HG02798 (cell line): ENCODE measurements around the gene AKAP7.

Experiments used
- ATAC-seq: cut with Tn5 transposase; IDR thresholded peaks from one replicate; pipeline ENCODE4 v1.9.1; 2021; ENCODE audit warnings: mild to moderate bottlenecking; ENCODE audit not compliant: unreplicated experiment, poor library complexity

AKAP7 gene

DNA sequence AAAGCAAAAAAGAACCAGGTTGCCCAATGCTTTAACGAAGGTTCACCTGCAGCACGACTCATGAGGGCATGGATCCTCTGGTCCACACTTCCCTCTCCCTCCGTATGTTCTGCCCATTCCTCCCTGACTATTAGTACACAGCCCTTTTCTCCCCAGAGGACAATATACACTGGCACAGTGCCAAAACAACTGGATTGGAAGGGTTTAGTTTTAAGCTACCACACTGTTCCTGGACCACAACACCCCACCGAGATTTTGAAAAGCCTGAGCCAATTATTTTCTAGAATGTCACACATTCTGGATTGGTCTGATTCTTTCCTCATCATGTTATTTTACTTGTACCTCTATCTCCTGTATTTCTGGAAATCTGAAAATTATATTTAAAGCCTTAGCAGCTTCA lies 2.9 kb upstream of the AKAP7 start:
- ATAC-seq, result no peak

DNA sequence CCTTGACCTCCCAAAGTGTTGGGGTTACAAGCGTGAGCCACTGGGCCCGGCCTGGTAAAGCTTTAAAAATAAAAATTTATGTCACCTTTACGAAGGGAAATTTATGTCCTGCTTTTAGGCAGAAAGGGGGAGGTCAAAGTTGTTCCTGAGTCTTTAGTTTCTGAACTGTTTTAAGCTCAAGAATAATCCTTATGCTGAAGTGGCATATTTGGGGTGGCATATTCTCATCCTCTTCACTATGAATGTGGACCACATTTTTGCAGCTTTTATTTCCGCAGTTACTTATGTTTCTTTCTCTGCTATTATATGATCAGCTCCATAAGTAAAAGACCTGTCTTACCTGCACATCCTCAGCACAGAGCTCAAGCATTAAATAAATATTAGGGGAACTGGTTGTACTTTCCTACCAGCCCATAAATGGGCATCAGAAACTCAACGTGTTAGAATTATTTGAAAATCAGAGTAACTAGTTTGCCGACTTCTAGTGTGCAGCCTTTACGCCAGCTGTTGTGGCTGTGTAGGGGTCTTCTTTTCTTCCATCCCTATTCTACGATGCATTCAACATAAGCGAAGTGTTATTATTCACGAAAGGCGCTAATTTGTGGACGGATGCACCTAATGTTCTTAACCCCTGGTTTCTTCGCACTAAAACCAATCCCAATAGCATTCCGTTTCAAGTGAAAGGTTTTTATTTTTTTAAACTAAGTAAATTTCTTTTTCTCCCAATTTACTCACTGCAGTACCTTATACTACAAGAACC lies 867 bp upstream of the AKAP7 start:
- ATAC-seq, result no peak

DNA sequence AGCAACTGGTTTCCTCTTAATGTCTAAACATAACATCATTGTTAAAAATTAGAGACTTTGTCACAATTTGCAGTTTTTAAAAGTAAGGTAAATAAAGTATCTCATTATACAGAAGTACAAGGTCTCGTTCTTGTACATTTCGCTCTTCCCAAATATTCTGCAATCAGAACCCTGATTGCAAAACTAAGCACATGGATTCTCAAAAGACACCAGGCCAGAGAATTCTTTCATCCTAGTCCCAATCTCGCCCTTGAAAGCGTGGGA lies 355 bp upstream of the AKAP7 start:
- no peak for ATAC-seq

DNA sequence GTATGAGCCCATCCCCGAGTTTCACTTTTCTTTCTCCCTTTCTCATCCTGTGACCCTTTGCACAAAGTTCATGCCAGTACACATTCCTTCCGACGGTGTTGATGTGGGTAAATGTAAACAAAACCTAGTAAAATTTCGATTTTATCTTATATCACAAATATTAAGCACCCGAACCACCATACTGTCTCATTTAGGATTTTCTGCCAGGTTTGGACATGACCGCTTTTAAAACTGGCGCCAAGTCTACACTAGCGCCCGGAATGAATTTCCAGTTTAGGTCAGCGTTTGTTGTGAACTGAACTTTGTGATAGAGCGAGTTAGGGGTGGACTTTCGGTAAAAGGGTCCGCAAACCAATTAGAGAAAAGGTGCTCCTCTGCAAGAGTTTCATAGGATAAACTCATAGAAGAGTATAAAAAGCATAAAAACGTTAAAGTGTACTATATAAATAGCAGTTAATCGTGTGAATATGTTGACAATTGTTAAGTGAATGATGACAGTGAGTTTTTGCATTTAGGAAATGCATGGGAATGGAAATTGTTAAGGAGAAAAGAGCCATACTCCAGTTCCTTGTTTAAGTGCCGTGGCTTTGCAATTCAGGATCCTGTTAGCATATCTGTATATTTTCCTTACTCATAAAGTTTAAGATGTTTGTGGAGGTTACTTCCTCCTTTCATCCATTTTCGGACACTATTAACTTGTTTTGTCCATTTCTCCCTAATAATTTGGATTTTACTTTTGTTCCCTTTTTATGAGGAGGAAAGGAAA lies 937 bp downstream of the AKAP7 start:
- no peak for ATAC-seq

DNA sequence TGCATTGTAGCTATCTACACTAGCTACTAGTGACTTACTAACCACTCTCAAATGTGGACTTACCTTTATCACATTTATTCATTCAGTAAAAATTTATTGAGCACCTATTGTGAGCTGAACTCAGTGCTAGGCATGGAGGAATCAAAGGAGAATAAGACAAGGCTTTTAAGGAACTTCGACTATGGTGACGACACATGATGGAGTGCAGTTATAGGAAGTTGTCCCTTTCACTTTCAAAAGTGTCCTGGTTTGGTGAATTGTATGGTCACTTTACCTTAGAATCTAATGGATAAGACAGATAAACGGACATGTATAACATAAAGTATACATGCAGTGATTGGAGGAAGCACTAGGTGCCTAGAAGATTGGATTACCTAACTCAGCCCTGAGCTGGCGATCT lies 4.3 kb downstream of the AKAP7 start:
- ATAC-seq, result no peak

DNA sequence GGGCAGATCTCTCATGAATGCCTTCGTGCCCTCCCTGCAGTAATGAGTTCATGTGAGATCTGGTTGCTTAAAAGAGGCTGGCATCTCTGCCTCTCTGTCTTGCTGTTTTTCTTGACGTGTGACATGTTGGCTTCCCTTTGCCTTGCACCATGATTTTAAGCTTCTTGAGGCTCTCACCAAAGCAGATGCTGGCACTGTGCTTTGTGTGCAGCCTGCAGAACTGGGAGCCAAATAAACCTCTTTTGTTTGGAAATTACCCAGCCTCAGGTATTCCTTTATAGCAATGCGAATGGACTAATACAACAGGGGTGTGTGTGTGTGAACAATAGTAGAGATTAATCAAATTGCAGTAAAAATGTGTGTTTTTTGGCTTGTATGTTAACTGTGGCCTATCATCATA lies 8.1 kb downstream of the AKAP7 start:
- ATAC-seq, result no peak

DNA sequence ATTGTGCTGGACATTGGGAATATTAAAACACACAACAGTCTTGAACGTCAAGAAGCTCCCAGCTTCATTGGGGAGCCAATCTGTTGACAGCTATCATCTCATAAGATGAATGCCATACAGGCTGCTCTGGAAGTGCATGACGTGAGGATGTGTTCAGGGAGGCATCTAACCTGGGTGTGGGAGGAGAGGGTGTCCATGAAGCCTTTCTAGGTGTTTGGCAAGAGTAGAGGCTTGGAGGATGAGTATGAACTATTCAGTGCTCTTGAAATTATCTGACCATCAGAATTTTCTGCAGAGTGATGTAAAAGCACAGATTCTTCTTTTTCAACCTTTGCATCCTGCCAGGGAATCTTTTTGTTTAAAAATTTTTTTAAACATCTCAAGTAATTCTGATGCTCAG lies 11.6 kb downstream of the AKAP7 start:
- ATAC-seq, result no peak

DNA sequence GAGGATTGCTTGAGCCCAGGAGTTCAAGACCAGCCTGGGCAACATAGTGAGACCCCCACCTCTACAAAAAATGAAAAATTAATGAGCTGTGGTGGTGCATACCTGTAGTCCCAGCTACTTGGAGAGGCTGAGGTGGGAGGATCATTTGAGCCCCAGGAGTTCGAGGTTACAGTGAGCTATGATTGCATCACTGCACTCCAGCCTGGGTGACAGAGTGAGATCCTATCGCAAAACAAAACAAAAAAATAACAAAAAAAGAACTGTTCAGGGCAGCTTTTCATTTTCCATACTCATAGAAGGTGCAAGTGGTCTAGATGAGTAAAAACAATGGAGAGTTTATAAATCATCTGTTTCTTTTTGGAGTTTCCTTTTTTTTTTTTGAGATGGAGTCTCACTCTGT lies 21.1 kb downstream of the AKAP7 start:
- no peak for ATAC-seq

DNA sequence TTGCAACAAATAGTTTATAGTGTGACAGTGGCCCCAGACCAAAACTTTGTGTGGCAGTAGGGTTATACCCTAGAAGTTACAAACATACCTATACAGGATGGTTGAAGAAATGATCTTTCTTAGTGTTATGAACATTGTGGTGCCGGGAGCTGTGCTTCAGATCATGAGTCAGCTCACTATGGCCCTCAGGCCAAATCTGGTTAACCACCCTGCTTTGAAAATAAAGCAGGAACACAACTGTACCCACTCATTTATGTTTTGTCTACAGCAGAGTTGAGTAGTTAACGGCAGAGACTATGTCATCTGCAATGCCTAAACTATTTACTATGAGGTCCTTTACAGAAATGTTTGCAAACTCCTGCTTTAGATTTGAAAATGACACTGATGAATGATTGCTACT lies 24.3 kb downstream of the AKAP7 start:
- ATAC-seq, result no peak

DNA sequence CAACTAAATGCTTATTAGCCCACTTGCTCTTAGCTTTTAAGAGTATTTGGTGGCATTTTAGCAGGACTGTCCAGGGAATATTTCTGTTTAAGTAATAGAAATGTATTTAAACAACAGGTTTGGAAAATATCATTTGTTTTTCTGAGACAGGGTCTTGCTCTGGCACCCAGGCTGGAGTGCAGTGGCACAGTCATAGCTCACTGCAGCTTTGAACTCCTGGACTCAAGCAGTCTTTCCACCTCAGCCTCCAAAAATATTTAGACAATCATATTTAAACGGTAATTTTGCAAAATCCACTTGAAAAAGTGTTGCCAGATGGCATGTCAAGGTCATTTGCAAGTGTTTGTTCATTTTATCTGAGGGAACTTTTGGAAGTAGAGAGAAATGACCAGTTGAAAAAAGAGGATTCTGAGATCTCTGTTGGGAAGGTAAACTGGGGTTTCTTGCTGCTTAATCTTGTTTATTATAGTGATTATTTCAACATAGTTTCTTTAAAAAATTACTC lies 25.0 kb downstream of the AKAP7 start:
- ATAC-seq, result no peak

DNA sequence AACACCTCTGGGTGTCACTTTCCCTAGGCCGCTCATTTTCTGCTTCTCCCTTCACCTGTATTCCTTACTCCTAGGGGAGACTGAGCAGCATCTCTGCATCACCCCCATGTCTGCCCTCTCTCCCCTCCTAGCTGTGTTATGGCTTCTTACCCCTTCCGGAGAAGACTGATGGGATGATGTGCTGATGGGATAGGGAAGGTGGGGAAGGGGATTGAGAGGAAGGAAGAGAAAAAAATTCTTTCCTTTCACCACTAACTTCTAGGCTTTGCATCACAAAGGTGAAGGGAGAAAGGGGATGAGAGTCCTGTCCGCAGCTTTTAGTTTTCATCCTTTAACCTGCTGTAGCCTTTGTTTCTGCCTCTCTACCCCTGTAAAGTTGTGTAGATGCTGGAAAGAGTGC lies 26.7 kb downstream of the AKAP7 start:
- no peak for ATAC-seq

DNA sequence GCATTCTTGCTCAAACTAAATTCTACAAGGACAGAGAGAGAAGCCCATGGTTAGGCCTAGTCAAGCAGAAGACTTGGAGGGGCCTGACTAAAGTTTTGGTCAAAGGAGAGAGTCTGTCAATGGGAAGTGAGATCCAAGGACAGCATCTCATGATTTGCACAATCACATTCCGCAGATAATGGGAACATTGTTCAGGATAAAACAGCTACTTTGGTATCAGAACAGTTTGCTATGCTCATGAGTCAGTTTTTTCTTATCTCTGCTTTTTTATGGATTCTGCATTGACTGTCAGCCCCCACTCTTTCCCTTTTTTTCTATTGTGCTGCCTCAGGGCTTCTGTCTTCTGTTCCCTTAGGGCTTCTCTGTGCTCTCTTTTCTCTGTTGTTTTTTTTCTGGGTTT lies 28.6 kb downstream of the AKAP7 start:
- ATAC-seq, result no peak

DNA sequence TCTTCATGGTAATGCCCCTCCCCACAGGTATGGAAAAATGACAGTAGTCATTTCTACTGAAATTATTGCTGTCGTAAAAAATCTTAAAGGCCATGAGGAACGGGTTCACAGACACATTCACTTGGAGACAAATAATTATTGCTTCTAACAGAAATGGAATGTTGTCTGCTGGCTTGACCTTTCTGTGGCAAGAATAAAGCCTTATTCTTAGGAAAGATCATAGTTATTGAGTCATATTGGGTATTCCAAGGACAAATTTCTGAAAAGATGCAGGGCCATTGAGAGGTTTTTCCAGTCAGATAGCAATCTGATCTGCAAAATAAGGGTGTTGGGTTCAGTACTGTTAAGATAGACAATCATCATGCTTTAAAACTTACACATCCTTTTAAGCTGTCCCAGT lies 29.2 kb downstream of the AKAP7 start:
- ATAC-seq, result no peak

DNA sequence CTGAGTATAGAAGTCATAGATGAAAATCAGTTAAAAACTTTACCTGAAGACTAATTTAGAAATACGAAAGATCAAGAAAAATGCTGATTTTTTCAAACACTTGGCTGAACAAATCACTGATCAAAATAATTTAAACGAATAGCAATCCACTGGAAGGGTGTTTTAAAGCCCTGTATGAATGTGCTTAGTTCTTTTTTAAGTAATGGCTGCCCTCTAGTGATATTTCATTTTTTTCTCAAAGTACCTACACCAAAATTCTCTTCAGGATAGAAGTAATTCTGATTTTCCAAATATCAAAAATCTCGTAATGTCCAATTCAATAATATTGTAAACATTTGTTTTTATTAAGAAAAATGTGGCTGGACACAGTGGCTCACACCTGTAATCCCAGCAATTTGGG lies 32.5 kb downstream of the AKAP7 start:
- ATAC-seq, result no peak

DNA sequence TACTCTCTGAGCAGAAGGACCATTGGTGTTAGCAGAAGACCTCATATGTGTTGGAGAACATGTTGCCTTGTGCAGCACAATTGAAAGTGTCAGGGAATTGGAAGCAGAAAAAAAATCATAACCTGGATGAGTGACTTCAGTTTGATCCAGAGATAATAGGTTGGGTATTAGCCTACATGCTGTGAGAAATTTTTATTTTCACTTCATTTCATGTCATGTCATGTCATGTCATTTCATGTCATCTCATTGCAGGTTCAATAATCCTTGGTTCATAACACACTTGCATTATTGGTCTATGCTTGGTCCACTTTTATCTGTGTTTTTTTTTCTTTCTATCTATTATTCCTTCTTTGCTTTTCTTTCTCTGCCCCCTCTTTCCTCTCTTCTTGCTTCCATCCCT lies 34.3 kb downstream of the AKAP7 start:
- no peak for ATAC-seq

DNA sequence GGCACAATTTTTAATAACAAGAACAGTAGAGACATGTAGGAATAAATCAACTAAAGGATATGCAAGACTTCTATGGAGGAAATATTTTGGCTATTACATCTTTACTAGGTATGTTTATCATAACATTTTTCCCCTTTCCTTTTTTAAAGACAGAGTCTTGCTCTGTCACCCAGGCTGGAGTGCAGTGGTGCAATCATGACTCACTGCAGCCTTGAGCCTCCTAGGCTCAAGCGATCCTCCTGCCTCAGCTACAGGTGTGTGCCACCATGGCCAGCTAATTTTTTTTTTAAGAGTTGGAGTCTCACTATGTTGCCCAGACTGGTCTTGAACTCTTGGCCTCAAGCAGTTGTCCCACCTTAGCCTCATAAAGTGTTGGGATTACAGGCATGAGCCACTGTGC lies 37.0 kb downstream of the AKAP7 start:
- no peak for ATAC-seq

DNA sequence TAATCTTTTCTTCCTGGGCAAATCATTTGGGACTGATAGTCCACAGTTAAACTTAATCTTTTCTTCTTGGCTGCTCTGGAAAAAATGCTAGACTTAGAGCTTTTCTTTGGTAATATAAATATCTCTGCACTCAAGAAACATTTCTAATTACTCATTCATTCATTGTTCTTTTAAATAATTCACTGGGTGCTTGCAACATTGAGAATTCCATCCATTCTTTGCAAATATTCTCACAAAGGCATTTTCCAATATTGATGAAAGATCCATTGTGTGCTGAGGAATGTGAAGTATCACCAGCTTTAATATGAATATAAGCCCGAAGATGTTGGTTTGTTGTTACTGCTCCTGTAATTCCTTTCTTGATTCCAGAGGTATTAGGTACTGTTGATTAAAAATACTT lies 38.4 kb downstream of the AKAP7 start:
- no peak for ATAC-seq

DNA sequence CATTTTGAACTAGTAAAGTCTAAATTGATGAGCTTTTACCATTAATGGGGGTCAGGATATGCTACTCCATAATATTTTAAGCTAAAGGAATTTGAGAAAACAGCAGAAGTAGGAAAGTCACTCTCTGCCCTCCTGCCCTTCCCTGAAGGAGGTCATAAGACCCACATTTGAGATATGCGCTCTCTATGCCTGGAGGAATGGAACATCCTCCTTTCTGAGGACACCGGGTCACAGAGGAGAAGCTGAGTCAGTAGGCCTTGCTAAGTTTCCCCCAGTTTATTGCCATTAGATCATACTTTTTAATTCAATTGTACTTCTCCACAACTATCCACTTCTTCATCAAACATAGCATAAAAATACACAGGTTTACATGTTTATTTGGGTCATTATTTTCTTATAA lies 40.3 kb downstream of the AKAP7 start:
- no peak for ATAC-seq

DNA sequence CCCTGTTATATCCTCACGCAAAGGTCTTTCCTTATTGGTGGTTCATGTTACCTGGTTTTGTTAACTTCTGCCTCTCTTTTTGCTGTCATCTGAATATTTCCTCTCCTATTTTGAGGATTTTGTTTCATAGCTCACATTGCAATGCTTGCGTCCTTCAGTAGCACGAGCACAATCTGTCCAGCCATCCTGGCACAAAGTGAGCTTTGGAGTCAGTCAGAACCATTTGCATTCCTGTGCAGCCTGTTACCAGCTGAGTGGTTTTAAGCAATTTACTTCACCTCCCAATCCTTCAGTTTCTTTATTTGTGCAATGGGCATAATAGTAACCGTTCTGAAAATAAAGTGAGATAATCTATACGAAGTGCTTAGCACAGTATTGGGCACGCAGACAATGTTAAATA lies 42.7 kb downstream of the AKAP7 start:
- ATAC-seq, result no peak

DNA sequence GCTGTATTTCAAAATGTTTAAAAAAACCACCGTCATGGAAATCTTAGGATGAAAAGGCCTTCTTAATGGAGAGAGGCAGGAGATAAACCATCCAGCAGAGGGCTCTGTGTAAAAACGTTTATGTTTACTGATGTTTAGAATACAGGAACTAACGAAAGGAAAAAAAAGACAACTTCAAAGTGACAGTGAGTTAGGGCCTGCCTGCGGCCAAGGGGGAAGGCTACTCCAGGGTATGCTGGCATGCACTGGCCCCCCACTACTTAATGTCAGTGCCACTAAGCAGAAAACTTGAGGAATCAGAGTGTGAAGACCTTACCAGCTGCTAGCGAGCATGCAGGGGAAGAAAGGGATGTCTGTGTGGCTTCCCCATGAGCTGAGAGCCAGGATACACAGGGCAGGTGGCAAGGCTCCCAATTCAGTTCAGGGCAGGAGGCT lies 47.7 kb downstream of the AKAP7 start:
- ATAC-seq, result no peak

DNA sequence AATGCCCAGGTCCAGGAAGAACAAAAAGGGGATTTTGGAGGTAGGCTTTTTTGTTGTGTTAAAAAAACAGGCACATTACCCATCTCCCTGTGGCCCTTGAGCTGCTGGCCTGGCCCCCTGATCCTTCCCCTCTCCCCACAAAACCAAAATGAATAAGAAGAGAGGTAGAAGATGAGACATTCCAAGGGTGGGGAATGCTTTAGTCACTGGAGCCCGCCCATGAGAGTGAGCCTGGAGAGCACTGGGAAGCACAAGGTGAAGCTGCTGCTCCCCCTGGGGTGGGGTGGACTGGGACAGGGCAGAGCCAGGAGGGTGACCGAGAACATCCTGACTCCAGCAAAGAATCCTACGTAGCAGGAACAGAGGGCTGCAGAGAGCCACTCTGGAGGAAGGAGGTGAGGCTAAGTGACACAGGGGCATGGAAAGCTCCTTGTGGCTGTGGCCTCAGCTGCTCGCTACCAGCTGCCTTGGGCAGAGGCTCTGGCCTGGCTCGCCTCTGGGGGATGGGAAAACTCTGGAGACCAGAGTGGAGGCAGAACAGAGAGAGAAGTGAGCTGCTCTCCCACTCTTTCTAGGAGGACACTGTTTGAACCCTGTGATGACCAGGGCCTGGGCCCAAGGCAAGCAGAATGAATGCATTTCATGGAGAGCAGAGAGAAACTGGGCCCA lies 48.3 kb downstream of the AKAP7 start:
- ATAC-seq, result no peak

DNA sequence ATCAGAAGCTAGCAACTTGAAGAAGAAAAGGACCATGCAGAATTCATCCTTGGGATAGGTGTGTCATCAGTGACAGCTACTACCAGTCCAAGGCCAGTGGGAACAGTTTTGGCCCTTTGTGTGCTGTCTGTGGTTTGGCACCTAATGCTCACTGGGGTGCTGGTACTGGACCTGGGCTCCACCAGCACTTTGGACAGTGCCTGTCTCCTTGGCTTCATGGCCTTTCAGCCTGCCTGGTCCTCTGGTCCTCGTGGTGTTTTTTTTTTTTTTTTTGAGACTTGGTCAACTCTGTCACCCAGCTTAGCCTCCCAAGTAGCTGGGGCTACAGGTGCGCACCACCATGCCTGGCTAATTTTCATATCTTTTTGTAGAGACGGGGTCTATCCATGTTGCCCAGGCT lies 56.3 kb downstream of the AKAP7 start:
- ATAC-seq, result no peak
